Hepatocyte (in vitro differentiated cells): ENCODE data around the gene ARPC1B. TPM values are rescaled to one million over a fixed set of nuclear protein-coding genes. Genes with fewer than 3 reads are reported as not detected.
"Not testable (repeated sequence)": the region's sequence is repeated elsewhere in the genome, so short reads cannot be mapped to it uniquely, and the experiment has no call there.

Experiments
- DNase-seq: peaks from one replicate; pipeline ENCODE4 v3.0.0-alpha.2; 2016; ENCODE audit warnings: low spot score
- H2AFZ ChIP-seq: fragments of 200-600 bp; sonication (generic); 2 replicates; pipeline ENCODE4 v1.6.0; 2016; ENCODE audit warnings: antibody characterized with exemption, mild to moderate bottlenecking
- H3K27ac ChIP-seq: fragments of 200-600 bp; sonication (generic); 2 replicates; pipeline ENCODE4 v1.5.1; 2016; ENCODE audit warnings: mild to moderate bottlenecking
- H3K27me3 ChIP-seq: fragments of 200-600 bp; sonication (generic); 2 replicates; pipeline ENCODE4 v1.6.1; 2016
- H3K36me3 ChIP-seq: fragments of 200-600 bp; sonication (generic); replicated peaks from 2 replicates; pipeline ENCODE4 v1.5.1; 2016; ENCODE audit warnings: low read depth; ENCODE audit not compliant: insufficient read depth
- H3K4me1 ChIP-seq: fragments of 200-600 bp; sonication (generic); 2 replicates; pipeline ENCODE4 v1.5.1; 2016; ENCODE audit warnings: mild to moderate bottlenecking, moderate library complexity; ENCODE audit not compliant: insufficient read depth
- H3K4me2 ChIP-seq: fragments of 200-600 bp; sonication (generic); 2 replicates; pipeline ENCODE4 v1.6.0; 2016
- H3K4me3 ChIP-seq: fragments of 200-600 bp; sonication (generic); 2 replicates; pipeline ENCODE4 v1.5.1; 2016; ENCODE audit warnings: mild to moderate bottlenecking
- H3K79me2 ChIP-seq: fragments of 200-600 bp; sonication (generic); 2 replicates; pipeline ENCODE4 v1.6.0; 2017; ENCODE audit warnings: mild to moderate bottlenecking
- H3K9me2 ChIP-seq: fragments of 200-600 bp; sonication (generic); replicated peaks from 2 replicates; pipeline ENCODE4 v1.6.0; 2017; ENCODE audit warnings: mild to moderate bottlenecking; ENCODE audit not compliant: insufficient read depth
- H3K9me3 ChIP-seq: fragments of 200-600 bp; sonication (generic); 2 replicates; pipeline ENCODE4 v1.5.1; 2016; ENCODE audit warnings: low read depth, mild to moderate bottlenecking
- H4K20me1 ChIP-seq: fragments of 200-600 bp; sonication (generic); 2 replicates; pipeline ENCODE4 v1.6.0; 2016; ENCODE audit warnings: mild to moderate bottlenecking; ENCODE audit not compliant: insufficient read depth, poor library complexity, severe bottlenecking
- CTCF ChIP-seq: fragments of 200-600 bp; sonication (generic); IDR thresholded peaks from 2 replicates; pipeline ENCODE4 v1.5.1; 2016; ENCODE audit warnings: antibody characterized with exemption, mild to moderate bottlenecking; ENCODE audit not compliant: poor library complexity
- EZH2 ChIP-seq: fragments of 200-600 bp; sonication (generic); IDR thresholded peaks from 2 replicates; pipeline ENCODE4 v1.6.1; 2016; ENCODE audit warnings: antibody characterized with exemption, mild to moderate bottlenecking, borderline replicate concordance
- EZH2phosphoT487 ChIP-seq: fragments of 200-600 bp; sonication (generic); IDR thresholded peaks from one replicate; pipeline ENCODE4 v1.6.1; 2018; ENCODE audit warnings: antibody characterized with exemption, mild to moderate bottlenecking, low read depth, moderate library complexity; ENCODE audit not compliant: unreplicated experiment, severe bottlenecking
- WGBS: methylation state at CpG from one replicate; pipeline ENCODE4 v1.1.6; 2016; ENCODE audit warnings: low lambda C conversion rate; ENCODE audit errors: missing lambda C conversion rate; 5-methylcytosine and 5-hydroxymethylcytosine counted together
- polyA plus RNA-seq: library from polyadenylated mRNA; unstranded; fragments of >200 nt; fragmentation: Nextera tagmentation; extraction: Ambion mirVana; gene quantifications from 2 replicates; pipeline ENCODE4 v1.2.1, GENCODE V29; 2016
- total RNA-seq: library from RNA; depleted of rRNA; stranded (reverse); fragments of >200 nt; gene quantifications from 2 replicates; pipeline ENCODE4 v1.2.3, GENCODE V29; 2014

The ARPC1B gene
- total and polyA plus RNA-seq, 2 experiments from 2014 or later = 153 to 205 TPM

- Histone ChIP-seq H4K20me1 (no peaks in the 10 kb centered on the region), H3K27ac (no peak overlapping the region), H3K9me3 (no peaks in the 10 kb centered on the region), H3K4me3 (no peak overlapping the region), H3K9me2 (no peaks in the 10 kb centered on the region), H3K4me1 (no peaks in the 10 kb centered on the region), H3K79me2 (no peaks in the 10 kb centered on the region), H3K4me2 (no peak overlapping the region), H2AFZ (no peak overlapping the region), H3K27me3 (no peaks in the 10 kb centered on the region), H3K36me3 (no peaks in the 10 kb centered on the region)
- 87% methylated on average over 7 of the region's 7 CpGs for WGBS
- no peak for TF ChIP-seq EZH2
- no peak for TF ChIP-seq EZH2phosphoT487
- no peak for TF ChIP-seq CTCF
- no peak for DNase-seq
These were observed 19.4 kb upstream of the ARPC1B start for GRCh38 chr7:99355098-99355497.

- no peak overlapping the region for H3K4me2 ChIP-seq
- no peak overlapping the region for H3K27ac ChIP-seq
- H3K4me3 ChIP-seq = no peak overlapping the region
- no peak overlapping the region for H2AFZ ChIP-seq
- no peak for DNase-seq
- H3K9me2 ChIP-seq = no peaks in the 10 kb centered on the region
- no peaks in the 10 kb centered on the region for H3K36me3 ChIP-seq
- H3K79me2 ChIP-seq = no peaks in the 10 kb centered on the region
- no peaks in the 10 kb centered on the region for H3K27me3 ChIP-seq
- TF ChIP-seq EZH2phosphoT487 (no peak), CTCF (no peak), EZH2 (no peak)
- 96% methylated on average over 16 of the region's 16 CpGs for WGBS
- H3K4me1 ChIP-seq = no peaks in the 10 kb centered on the region
- H3K9me3 ChIP-seq = no peaks in the 10 kb centered on the region
- no peaks in the 10 kb centered on the region for H4K20me1 ChIP-seq
These were observed 16.6 kb upstream of the ARPC1B start for GRCh38 chr7:99357701-99358490.

GRCh38 chr7:99358521-99358920 is 16.0 kb upstream of the ARPC1B start:
- not testable (repeated sequence) for H3K79me2 ChIP-seq, H3K4me2 ChIP-seq, H3K9me3 ChIP-seq, H3K9me2 ChIP-seq, H4K20me1 ChIP-seq, H3K36me3 ChIP-seq, DNase-seq, H3K27ac ChIP-seq, H3K4me1 ChIP-seq, H3K4me3 ChIP-seq, H2AFZ ChIP-seq, H3K27me3 ChIP-seq
- WGBS = 95% methylated on average over 15 of the region's 15 CpGs

GRCh38 chr7:99359465-99360154 is 14.9 kb upstream of the ARPC1B start:
- H3K9me3 ChIP-seq = no peaks in the 10 kb centered on the region
- no peak overlapping the region for H3K27ac ChIP-seq
- no peak for TF ChIP-seq EZH2
- TF ChIP-seq EZH2phosphoT487 = no peak
- TF ChIP-seq CTCF = no peak
- no peak overlapping the region for H2AFZ ChIP-seq
- H3K27me3 ChIP-seq = no peaks in the 10 kb centered on the region
- no peak overlapping the region for H3K4me2 ChIP-seq
- no peaks in the 10 kb centered on the region for H3K4me1 ChIP-seq
- H3K9me2 ChIP-seq = no peaks in the 10 kb centered on the region
- no peaks in the 10 kb centered on the region for H3K36me3 ChIP-seq
- no peaks in the 10 kb centered on the region for H4K20me1 ChIP-seq
- no peaks in the 10 kb centered on the region for H3K79me2 ChIP-seq
- no peak overlapping the region for H3K4me3 ChIP-seq
- 90% methylated on average over 22 of the region's 22 CpGs for WGBS
- no peak for DNase-seq
